Astrocyte (in vitro differentiated cells and primary cell): ENCODE results near the gene LMOD1.

Experiments
- CTCF ChIP-seq: IDR thresholded peaks from 2 replicates; pipeline ENCODE4 v1.5.1; 2011; ENCODE audit warnings: low read depth, mild to moderate bottlenecking, inconsistent platforms, low read length, moderate library complexity; ENCODE audit not compliant: insufficient read depth
- EZH2 ChIP-seq: IDR thresholded peaks from 2 replicates; pipeline ENCODE4 v1.6.1; 2012; ENCODE audit warnings: mild to moderate bottlenecking, low read length, inconsistent platforms; ENCODE audit not compliant: insufficient read depth

GRCh38 chr1:201886103-201886885, 60.1 kb downstream of the LMOD1 start:
- TF ChIP-seq CTCF (no peak), EZH2 (no peak)
